SW480 (cell line): ENCODE data around the gene PSMB11.

Source experiments
- DNase-seq: peaks from one replicate; pipeline ENCODE4 v3.0.0-alpha.2; 2016; ENCODE audit warnings: low spot score

The PSMB11 gene

DNA sequence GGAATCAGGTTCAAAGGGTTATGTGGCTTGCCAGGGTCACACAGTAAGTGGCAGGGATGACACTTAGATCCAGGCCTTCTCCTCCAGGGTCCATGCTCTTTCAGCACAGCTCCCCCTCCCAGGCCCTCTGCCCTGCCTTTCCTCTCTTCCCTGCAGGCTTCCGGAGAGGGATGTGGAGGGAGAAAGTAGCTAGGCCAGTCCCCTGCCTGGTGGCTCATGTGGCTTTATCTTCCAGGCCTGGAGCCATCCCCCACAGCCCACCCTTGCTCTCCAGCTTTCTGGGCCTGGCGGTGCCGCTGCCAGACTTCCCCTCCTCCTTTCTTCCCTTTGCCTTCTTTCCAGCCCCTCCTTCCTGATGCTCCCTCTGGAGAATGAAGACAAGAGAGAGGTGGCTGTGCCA lies 1.7 kb downstream of the PSMB11 start:
- DNase-seq: no peak

DNA sequence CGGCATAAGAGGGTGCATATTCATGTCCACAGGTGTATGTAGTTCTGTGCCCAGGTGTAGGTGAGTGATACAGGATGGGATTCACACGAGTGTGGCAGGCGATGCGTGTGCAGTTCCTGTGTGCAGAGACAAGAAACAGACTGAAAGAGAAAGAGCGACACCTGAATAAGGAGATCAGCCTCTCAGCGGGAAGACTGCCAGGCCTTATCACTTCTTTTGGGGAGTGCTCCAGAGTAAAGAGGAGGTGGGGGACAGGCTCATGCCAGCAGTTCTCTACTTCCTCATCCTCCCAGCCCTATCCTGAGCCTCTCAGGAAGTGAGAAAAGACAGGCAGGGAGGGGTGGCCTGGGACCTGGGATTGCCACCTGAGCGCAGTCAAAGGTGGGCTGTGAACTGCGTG lies 2.8 kb downstream of the PSMB11 start:
- DNase-seq: no peak

DNA sequence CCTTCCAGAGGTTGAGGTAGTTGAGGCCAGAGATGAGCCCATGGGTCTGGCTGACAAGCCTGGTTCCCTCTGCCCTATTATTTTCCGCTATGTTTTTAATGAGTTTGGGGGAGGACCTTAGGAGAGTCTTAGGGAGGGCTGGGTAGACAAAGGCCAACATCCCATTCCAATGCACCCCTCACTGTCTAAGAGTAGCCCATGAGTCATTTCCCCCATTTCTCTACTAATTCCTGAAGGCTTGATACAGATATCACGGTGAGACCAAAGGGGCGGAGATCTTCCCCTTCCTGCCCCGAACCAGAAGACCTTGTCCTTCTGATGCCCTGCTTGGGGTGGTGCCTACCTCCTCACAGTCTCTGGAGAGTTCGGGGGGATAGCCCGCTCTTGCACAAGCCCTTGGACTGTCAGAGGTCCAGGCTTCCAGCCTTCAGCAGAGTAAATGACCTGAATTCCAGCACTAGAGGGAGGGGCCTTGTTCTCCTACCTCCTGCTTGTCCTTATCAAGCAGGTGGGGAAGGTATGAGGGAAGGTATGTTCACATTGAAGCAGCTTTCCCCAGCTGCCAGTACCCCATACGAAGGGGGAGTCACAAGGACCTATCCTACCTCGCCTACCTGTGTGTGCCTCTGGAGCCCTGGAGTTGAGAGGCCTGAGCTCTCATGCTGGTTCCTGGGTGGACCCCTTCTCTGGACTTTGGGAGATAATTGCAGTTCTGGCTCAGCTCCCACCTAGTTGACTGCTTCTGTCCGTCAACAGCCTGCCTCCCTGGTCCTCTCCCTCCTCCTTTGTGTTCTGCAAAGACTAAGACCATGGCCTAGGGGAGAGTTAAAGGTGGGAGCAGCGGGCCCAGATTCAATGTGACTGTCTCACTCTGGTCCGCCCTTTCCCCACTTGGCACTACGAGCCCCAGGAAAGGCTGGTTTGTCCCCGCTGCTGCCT lies 3.7 kb downstream of the PSMB11 start:
- no peak for DNase-seq

GRCh38 chr14:23047034-23047634 lies 5.1 kb downstream of the PSMB11 start:
- DNase-seq: no peak

GRCh38 chr14:23047751-23048693 lies 6.0 kb downstream of the PSMB11 start:
- no peak for DNase-seq

DNA sequence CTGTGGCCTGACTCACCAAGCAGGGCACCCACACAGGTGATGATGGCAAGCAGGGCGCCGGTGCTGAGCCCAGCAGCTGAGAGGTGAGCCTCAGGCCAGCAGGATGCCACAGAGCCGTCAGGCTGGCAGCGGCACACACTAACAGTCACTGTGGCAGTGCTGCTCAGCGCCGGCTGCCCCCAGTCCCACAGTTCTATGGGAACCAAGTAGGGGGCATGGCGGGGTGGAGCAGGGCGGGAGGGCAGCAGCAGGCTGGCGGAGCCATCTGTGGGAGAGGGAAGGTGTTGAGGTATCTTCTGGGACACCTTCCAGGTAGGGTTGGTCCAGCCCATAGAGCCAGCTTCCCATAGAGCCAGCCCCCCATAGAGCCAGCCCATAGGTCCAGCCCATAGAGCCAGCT lies 7.0 kb downstream of the PSMB11 start:
- no peak for DNase-seq

DNA sequence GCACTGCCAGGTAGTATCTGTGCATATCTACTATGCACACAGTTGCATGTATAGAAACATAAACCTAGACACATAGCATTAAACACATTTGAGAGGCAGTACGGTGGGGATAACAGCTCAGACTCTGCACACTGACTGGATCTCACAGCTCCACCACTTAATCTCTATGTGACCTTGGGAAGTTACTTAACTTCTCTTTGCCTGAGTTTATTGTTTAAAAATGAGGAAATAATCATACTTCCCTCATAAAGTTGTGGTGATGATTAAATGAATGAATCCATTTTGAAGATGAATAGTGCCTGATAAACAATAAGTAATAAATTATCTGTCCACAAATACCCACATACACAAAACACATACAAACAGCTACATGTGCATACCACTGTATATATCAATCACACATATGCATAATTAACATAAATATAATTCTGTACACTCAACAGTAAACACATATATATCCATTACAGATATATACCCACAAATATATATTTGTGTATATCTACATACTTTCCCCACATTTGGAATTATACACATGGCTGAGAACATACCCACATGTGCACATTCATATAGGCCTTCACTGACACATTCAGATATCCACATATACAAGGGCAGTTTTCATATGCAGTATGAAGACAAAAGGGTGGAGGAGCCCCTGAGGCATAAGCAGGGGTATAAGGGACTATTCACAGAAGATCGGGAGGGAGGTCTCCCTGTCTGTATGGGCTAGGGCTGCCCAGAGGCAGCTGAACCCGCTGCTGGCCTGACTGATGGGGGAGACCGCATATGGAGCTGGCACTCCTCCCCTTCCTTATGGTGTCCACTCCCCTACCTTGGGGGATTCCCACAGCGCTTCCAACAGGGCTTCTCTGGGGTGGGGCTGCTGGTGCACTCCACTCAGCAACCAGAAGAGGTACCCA lies 9.4 kb downstream of the PSMB11 start:
- no peak for DNase-seq

DNA sequence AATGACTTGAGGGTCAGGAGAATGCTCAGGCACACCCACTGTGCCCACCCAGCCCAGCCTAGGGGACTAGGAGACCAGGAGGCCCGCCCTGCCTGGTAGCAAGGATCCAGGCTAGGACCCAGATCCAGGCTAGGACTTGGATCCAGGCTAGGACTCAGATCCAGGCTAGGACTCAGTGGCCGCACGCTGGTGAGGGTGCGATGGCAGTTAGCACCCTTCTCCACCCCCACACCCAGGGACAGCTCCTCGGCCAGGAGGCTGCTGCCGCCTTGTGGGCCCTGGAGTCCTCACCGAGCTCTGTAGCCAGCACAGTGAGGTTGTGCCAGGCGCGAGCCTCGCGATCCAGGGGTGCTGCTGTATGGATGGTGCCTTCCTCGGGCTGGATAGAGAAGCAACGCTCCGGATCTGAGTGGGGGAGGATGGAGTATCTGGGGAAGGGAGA lies 10.2 kb downstream of the PSMB11 start:
- no peak for DNase-seq

GRCh38 chr14:23052671-23053070 lies 10.7 kb downstream of the PSMB11 start:
- no peak for DNase-seq

- DNase-seq: no peak
Observed at GRCh38 chr14:23053426-23053825, 11.4 kb downstream of the PSMB11 start.

DNA sequence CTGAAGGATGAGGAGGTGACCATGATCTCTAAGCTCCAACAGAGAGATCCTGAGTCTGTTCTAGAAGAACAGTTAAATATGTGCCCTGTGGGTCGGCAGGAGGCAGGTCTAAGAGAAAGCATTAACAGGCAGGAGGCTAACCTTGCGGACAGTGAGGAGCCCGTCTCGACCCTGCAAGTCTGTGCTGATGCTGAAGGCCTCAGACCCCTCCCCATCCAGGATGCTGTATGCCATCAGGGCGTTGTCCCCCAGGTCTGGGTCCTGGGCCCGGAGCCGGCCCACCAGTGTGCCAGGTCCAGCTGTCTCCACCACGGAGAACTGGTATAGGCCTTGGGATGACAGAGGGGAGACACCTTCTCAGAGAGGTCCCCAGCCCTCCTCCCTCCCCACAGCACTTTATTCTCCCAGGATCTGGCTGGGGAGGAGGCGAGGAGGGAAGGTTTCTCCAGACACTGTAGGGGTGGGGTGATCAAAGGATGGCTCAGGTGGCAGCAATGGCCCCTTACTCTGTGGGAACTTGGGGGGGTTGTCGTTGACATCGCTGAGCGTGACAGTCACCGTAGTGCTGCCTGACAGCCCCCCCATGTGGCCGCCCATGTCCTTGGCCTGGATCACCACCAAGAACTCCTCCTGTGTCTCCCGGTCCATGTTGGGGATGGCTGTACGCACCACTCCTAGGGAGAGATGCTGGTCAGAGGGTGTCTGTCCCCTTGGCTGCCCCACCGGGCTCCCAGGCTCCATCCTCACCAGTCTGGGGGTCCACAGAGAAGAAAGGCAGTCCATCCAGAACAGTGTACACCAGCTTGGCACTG lies 12.2 kb downstream of the PSMB11 start:
- no peak for DNase-seq

- DNase-seq: no peak
Observed at GRCh38 chr14:23055147-23055550, 13.1 kb downstream of the PSMB11 start.

GRCh38 chr14:23055621-23056144 lies 13.7 kb downstream of the PSMB11 start:
- DNase-seq: no peak

DNA sequence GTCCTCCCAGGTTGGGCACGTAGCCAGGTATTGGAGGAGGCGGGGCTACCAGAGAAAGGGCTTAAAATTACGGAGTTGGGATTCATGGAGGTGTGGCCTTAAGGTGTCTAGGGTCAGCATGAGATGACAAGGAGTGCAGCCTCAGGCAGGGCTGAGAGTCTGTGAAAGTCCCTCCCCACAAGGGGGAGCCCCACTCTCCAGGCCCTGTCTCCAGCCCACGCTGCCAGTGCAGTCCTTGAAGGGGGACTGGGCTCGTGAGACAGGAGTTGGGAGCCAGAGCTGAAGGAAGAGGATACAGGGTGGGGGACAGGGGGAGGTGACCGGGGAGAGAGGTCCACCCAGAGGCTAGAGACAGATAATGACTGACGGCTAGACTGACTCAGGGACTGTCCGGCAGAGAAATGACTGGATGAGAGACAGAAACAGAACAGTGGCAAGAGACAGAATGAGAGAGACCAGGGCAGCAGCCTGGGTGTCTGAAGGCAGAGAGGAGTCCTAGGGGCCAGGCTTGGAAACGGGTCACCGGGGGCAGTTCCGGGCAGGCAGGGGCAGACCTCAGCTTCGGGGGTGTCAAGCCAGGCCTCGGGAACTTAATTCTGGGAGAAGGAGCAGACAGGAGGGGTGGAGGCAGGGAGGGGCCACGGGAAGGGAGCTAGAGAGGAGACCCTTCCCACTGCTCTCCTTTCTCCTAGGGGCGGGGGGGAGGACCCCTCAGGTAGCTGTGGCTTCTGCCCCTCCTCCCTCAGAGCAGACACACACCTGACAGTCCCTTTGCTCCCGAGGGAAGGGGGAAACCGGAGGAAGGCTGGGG lies 14.3 kb downstream of the PSMB11 start:
- DNase-seq: peak; percentile 78

DNA sequence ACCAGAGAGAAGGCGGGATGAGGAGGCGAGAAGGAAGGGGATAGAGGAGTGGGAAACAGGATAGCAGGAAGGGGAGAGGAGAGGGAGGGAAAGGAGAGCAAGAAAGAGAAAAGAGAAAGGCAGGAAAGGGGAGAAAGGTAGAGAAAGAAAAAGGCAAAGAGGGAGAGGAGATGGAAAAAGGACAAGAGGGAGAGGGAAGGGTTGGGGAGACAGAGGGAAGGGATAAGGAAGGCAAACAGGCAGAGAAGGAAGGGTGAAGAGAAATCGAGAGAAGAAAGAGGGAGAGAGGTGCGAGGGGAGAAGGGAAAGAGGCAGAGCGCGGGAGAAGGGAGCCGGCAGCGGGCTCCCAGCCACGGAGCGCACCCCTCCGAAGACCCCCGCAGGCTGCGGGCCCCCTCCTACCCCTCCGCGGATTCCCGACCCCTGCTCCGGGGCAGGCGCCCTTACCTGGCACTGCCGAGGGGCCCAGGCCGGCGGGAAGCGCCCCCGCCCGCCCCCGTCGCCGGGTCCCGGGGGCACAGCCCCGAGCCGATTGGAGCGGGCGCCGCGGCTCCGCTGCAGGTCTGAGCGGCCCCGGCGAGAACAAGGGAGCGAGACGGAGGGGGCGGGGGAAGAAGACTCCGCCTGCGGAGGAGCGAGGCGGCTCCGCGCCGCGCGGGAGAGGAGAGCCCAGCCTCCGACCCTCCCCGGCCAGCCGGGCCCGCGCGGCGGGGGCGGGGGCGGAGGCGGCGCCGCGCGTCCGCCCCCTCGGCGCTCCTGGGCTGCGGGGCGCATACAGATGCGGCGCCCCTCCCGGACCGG lies 15.1 kb downstream of the PSMB11 start, which contains the start of gene CDH24:
Gene CDH24, minus strand, starts transcription at position 565 of the 801 bp plus-strand sequence. CDS start 1,787 bp downstream, outside the sequence.
- peak; percentile 51 for DNase-seq

DNA sequence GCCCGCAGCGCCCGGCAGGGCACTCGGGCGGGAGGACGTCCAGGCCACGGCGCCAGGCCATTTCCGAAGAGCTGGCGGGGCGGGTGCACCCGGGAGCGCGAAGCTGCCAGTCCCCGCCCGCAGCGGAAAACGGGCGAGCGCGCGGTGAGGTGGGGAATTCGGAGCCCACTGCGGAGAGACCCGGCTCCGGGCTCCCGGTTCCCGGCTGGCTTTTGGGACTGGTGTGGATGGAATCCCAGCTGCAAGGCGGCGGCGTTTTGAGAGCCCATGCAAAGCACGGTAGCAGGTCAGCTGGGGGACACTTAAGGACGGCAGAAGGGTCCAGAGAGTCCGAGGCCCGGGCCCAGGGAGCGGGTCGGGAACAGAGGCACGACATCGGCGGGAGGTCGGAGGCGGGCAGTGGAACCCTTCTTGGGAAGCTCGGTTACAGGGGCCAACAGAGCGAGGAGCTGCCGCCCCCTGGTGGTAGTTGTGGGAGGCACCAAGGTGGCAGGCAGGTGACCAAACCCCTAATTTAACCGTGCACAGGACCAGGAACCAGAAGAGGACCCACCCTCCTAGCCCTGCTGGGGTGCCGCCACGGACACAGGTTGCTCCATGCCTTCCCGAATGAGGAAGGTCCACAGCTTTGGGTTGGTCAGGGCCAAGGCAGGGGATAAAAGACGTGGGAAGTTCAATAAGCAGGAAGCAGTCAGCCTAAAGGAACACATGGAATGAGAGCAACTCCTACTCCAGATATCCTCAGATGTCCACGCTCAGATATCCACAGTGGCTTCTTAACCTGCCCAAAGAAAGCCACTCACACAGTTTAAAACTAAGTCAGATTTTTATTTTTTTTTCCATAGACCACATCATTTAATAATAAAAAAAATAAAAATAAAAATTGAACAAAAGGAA lies 16.0 kb downstream of the PSMB11 start:
- peak; percentile 83 for DNase-seq
